ENCODE measurements around the gene COX7A2L.

DNA sequence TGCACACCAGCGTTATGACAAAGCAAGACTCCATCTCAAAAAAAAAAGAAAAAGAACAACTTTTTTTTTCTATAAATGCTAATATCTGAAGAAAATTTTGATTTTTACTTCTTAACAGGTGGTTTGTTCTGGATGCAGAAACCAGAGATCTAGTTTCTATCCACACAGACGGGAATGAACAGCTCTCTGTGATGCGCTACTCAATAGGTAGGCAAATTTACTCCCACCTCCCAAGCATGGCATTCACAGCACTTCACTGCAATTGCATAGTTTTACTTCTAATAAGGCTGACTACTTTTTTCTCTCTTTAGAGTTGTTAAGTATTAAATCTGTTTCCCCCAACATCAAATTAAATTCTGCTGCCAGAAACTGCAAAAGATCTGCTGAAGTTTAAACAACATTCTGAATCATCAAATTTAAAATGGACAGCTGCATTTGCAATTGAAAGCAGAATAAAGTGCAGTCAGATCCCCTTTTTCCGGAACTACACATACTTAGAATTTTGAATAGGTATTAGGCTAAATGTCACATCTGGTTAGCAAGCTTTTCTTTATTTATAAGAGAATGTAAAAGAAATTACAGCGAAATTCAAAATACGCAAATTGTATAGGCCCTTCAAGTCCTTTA lies 45.1 kb downstream of the COX7A2L start:
- TF ChIP-seq, protein P1, sequence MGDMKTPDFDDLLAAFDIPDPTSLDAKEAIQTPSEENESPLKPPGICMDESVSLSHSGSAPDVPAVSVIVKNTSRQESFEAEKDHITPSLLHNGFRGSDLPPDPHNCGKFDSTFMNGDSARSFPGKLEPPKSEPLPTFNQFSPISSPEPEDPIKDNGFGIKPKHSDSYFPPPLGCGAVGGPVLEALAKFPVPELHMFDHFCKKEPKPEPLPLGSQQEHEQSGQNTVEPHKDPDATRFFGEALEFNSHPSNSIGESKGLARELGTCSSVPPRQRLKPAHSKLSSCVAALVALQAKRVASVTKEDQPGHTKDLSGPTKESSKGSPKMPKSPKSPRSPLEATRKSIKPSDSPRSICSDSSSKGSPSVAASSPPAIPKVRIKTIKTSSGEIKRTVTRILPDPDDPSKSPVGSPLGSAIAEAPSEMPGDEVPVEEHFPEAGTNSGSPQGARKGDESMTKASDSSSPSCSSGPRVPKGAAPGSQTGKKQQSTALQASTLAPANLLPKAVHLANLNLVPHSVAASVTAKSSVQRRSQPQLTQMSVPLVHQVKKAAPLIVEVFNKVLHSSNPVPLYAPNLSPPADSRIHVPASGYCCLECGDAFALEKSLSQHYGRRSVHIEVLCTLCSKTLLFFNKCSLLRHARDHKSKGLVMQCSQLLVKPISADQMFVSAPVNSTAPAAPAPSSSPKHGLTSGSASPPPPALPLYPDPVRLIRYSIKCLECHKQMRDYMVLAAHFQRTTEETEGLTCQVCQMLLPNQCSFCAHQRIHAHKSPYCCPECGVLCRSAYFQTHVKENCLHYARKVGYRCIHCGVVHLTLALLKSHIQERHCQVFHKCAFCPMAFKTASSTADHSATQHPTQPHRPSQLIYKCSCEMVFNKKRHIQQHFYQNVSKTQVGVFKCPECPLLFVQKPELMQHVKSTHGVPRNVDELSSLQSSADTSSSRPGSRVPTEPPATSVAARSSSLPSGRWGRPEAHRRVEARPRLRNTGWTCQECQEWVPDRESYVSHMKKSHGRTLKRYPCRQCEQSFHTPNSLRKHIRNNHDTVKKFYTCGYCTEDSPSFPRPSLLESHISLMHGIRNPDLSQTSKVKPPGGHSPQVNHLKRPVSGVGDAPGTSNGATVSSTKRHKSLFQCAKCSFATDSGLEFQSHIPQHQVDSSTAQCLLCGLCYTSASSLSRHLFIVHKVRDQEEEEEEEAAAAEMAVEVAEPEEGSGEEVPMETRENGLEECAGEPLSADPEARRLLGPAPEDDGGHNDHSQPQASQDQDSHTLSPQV (IDR thresholded peaks at IDR 0.05) = no peak
- TF ChIP-seq, protein P2, sequence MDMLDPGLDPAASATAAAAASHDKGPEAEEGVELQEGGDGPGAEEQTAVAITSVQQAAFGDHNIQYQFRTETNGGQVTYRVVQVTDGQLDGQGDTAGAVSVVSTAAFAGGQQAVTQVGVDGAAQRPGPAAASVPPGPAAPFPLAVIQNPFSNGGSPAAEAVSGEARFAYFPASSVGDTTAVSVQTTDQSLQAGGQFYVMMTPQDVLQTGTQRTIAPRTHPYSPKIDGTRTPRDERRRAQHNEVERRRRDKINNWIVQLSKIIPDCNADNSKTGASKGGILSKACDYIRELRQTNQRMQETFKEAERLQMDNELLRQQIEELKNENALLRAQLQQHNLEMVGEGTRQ (IDR thresholded peaks at IDR 0.05; ENCODE audit: borderline replicate concordance, low read depth, low read length) = no peak
- TF ChIP-seq, protein P3, sequence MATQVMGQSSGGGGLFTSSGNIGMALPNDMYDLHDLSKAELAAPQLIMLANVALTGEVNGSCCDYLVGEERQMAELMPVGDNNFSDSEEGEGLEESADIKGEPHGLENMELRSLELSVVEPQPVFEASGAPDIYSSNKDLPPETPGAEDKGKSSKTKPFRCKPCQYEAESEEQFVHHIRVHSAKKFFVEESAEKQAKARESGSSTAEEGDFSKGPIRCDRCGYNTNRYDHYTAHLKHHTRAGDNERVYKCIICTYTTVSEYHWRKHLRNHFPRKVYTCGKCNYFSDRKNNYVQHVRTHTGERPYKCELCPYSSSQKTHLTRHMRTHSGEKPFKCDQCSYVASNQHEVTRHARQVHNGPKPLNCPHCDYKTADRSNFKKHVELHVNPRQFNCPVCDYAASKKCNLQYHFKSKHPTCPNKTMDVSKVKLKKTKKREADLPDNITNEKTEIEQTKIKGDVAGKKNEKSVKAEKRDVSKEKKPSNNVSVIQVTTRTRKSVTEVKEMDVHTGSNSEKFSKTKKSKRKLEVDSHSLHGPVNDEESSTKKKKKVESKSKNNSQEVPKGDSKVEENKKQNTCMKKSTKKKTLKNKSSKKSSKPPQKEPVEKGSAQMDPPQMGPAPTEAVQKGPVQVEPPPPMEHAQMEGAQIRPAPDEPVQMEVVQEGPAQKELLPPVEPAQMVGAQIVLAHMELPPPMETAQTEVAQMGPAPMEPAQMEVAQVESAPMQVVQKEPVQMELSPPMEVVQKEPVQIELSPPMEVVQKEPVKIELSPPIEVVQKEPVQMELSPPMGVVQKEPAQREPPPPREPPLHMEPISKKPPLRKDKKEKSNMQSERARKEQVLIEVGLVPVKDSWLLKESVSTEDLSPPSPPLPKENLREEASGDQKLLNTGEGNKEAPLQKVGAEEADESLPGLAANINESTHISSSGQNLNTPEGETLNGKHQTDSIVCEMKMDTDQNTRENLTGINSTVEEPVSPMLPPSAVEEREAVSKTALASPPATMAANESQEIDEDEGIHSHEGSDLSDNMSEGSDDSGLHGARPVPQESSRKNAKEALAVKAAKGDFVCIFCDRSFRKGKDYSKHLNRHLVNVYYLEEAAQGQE (IDR thresholded peaks at IDR 0.05; ENCODE audit: low read depth, low read length) = no peak
- TF ChIP-seq ZNF217 (IDR thresholded peaks at IDR 0.05) (no peak), TARDBP (IDR thresholded peaks at IDR 0.05; ENCODE audit: borderline replicate concordance) (no peak), POLR2AphosphoS5 (IDR thresholded peaks at IDR 0.05; ENCODE audit: low read length) (no peak), FOXK2 (IDR thresholded peaks at IDR 0.05) (no peak), DPF2 (IDR thresholded peaks at IDR 0.05) (no peak), CEBPB (IDR thresholded peaks at IDR 0.05; ENCODE audit: borderline replicate concordance in 1 of 2, low read depth in 2 of 2, low read length in 2 of 2) (no peak)
- TF ChIP-seq, protein P4, sequence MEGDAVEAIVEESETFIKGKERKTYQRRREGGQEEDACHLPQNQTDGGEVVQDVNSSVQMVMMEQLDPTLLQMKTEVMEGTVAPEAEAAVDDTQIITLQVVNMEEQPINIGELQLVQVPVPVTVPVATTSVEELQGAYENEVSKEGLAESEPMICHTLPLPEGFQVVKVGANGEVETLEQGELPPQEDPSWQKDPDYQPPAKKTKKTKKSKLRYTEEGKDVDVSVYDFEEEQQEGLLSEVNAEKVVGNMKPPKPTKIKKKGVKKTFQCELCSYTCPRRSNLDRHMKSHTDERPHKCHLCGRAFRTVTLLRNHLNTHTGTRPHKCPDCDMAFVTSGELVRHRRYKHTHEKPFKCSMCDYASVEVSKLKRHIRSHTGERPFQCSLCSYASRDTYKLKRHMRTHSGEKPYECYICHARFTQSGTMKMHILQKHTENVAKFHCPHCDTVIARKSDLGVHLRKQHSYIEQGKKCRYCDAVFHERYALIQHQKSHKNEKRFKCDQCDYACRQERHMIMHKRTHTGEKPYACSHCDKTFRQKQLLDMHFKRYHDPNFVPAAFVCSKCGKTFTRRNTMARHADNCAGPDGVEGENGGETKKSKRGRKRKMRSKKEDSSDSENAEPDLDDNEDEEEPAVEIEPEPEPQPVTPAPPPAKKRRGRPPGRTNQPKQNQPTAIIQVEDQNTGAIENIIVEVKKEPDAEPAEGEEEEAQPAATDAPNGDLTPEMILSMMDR (IDR thresholded peaks at IDR 0.05 in 2 of 3, conservative IDR thresholded peaks at IDR 0.05 in 1 of 3; ENCODE audit: control insufficient read depth in 2 of 3, extremely low read depth in 1 of 3, insufficient read depth in 1 of 3, low read depth in 3 of 3, low read length in 3 of 3) = no peak
- TF ChIP-seq, protein P5, sequence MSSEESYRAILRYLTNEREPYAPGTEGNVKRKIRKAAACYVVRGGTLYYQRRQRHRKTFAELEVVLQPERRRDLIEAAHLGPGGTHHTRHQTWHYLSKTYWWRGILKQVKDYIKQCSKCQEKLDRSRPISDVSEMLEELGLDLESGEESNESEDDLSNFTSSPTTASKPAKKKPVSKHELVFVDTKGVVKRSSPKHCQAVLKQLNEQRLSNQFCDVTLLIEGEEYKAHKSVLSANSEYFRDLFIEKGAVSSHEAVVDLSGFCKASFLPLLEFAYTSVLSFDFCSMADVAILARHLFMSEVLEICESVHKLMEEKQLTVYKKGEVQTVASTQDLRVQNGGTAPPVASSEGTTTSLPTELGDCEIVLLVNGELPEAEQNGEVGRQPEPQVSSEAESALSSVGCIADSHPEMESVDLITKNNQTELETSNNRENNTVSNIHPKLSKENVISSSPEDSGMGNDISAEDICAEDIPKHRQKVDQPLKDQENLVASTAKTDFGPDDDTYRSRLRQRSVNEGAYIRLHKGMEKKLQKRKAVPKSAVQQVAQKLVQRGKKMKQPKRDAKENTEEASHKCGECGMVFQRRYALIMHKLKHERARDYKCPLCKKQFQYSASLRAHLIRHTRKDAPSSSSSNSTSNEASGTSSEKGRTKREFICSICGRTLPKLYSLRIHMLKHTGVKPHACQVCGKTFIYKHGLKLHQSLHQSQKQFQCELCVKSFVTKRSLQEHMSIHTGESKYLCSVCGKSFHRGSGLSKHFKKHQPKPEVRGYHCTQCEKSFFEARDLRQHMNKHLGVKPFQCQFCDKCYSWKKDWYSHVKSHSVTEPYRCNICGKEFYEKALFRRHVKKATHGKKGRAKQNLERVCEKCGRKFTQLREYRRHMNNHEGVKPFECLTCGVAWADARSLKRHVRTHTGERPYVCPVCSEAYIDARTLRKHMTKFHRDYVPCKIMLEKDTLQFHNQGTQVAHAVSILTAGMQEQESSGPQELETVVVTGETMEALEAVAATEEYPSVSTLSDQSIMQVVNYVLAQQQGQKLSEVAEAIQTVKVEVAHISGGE (CRISPR knock-in tag; IDR thresholded peaks at IDR 0.05) = no peak

Measured in GM12878 (cell line).